GM12878 (cell line): ENCODE data around the gene CEACAM5. TPM values are rescaled to one million over a fixed set of nuclear protein-coding genes. Genes with fewer than 3 reads are reported as not detected.
"Not testable (repeated sequence)": the region's sequence is repeated elsewhere in the genome, so short reads cannot be mapped to it uniquely, and the experiment has no call there.

Experiments
- ATAC-seq: fragments of 200-7000 bp; cut with Tn5 transposase; 3 replicates; pipeline ENCODE4 v1.9.1; 2020; ENCODE audit warnings: mild to moderate bottlenecking, moderate library complexity
- BruUV-seq: library from RNA; stranded (reverse); fragments of 400-500 nt; replicated peaks from 2 replicates; lab custom pipeline; 2021; lab: Mats Ljungman, UMichigan
- CTCF ChIA-PET: fragments of 300-600 bp; sonication (Branson Sonifier 250); formaldehyde crosslinking; extraction: SDS; loops from one replicate; lab custom pipeline; 2021; ENCODE audit warnings: inconsistent platforms; lab: Yijun Ruan, JAX
- POLR2A ChIA-PET: fragments of 350-600 bp; formaldehyde crosslinking; extraction: SDS; loops from one replicate; lab custom pipeline; 2021; ENCODE audit warnings: inconsistent platforms; lab: Charles Lee
- RAD21 ChIA-PET: fragments of 300-600 bp; sonication (Branson Sonifier 250); formaldehyde crosslinking; loops from one replicate; lab custom pipeline; 2023; ENCODE audit warnings: antibody characterized with exemption; ENCODE audit not compliant: unreplicated experiment; lab: Charles Lee
- SMC1A ChIA-PET: fragments of 300-600 bp; sonication (Branson Sonifier 250); formaldehyde crosslinking; loops from one replicate; lab custom pipeline; 2023; ENCODE audit not compliant: unreplicated experiment, uncharacterized antibody; lab: Charles Lee
- DNase-seq: peaks from one replicate; pipeline ENCODE4 v3.0.0-alpha.2; 2011; ENCODE audit warnings: low read depth, low spot score
- FAIRE-seq: peaks from 3 replicates; lab custom pipeline; 2011; peaks lifted over from hg19 to GRCh38; lab: Jason Lieb, UNC
- H2AFZ ChIP-seq: 2 replicates; pipeline ENCODE4 v1.6.0; 2011; ENCODE audit warnings: low read depth, low read length, control low read depth; ENCODE audit not compliant: control insufficient read depth
- H3K27ac ChIP-seq: 2 replicates; pipeline ENCODE4 v1.5.1; 2011; ENCODE audit warnings: control low read depth; ENCODE audit not compliant: control insufficient read depth, insufficient read depth
- H3K27me3 ChIP-seq, 2 experiments: replicated peaks in 1 of 2; 2 replicates each; pipeline versions ENCODE4 v1.6.0 to v1.6.1; 2011; ENCODE audit warnings: low read length in 1 of 2; ENCODE audit not compliant: control insufficient read depth in 2 of 2, insufficient read depth in 2 of 2
- H3K36me3 ChIP-seq, 2 experiments: 2 replicates each; pipeline ENCODE4 v1.5.1; 2011; ENCODE audit warnings: low read length in 1 of 2; ENCODE audit not compliant: control insufficient read depth in 2 of 2, insufficient read depth in 2 of 2
- H3K4me1 ChIP-seq: 2 replicates; pipeline ENCODE4 v1.6.1; 2011; ENCODE audit warnings: mild to moderate bottlenecking, low read length, moderate library complexity, mixed read lengths; ENCODE audit not compliant: control insufficient read depth, insufficient read depth
- H3K4me2 ChIP-seq: 2 replicates; pipeline ENCODE4 v1.6.0; 2011; ENCODE audit warnings: control low read depth; ENCODE audit not compliant: control insufficient read depth, insufficient read depth
- H3K4me3 ChIP-seq: fragments of 200-600 bp; sonication (generic); 2 replicates; pipeline ENCODE4 v1.5.1; 2016
- H3K79me2 ChIP-seq: 2 replicates; pipeline ENCODE4 v1.6.0; 2011; ENCODE audit warnings: low read length; ENCODE audit not compliant: control insufficient read depth, insufficient read depth
- H3K9ac ChIP-seq: 2 replicates; pipeline ENCODE4 v1.8.0; 2011; ENCODE audit warnings: low read length, control low read depth, mixed read lengths; ENCODE audit not compliant: control insufficient read depth, insufficient read depth
- H3K9me3 ChIP-seq: replicated peaks from 3 replicates; pipeline ENCODE4 v1.5.1; 2011; ENCODE audit warnings: mild to moderate bottlenecking, low read length; ENCODE audit not compliant: control insufficient read depth, insufficient read depth
- H4K20me1 ChIP-seq: 2 replicates; pipeline ENCODE4 v1.6.0; 2011; ENCODE audit not compliant: control insufficient read depth, insufficient read depth
- EED ChIP-seq: sonication (generic); IDR thresholded peaks from 2 replicates; pipeline ENCODE4 v1.6.1; 2016; ENCODE audit warnings: antibody characterized with exemption, low read depth
- WGBS: methylation state at CpG from one replicate; pipeline ENCODE4 v1.1.6; 2016; ENCODE audit warnings: low lambda C conversion rate; ENCODE audit not compliant: insufficient replicate concordance, insufficient coverage; ENCODE audit errors: missing lambda C conversion rate; 5-methylcytosine and 5-hydroxymethylcytosine counted together
- in situ Hi-C: fragments of 300-500 bp; cut with MboI; formaldehyde crosslinking; loops from 9 replicates; pipeline ENCODE4 v1.14.3; 2018; ENCODE audit warnings: mixed read lengths
- intact Hi-C: fragments of 100-400 bp; cut with micrococcal nuclease; formaldehyde crosslinking; loops from one replicate; pipeline ENCODE4 v1.14.2; 2022; ENCODE audit not compliant: unreplicated experiment
- polyA plus RNA-seq, 11 experiments: library from polyadenylated mRNA; depleted of rRNA in 4 of 11; unstranded in 6 of 11; stranded (reverse) in 5 of 11; fragments of >200 nt; fragmentation: Nextera tagmentation in 4 of 11; fragmentation: Illumina TruSeq in 1 of 11; extraction: Ambion mirVana in 4 of 11; extraction: Trizol in 1 of 11; gene quantifications; 1 replicate in 1 of 11; 2 replicates in 10 of 11; pipeline versions ENCODE4 v1.2.1 to v1.2.3, GENCODE V29; 2011 to 2016; ENCODE audit warnings: inconsistent platforms in 2 of 11, missing spikeins in 2 of 11, low read depth in 1 of 11
- total RNA-seq, 4 experiments: library from RNA; depleted of rRNA in 3 of 4; stranded (reverse); fragments of >200 nt in 3 of 4; fragmentation: Illumina TruSeq in 1 of 4; extraction: Trizol in 1 of 4; gene quantifications; 2 replicates each; pipeline versions ENCODE4 v1.2.1 to v1.2.3, GENCODE V29; 2013 to 2021

CEACAM5 gene
- total and polyA plus RNA-seq, 10 of the 15 experiments (the other 5 are each of a cell fraction or from before 2014, with no cell fraction given), result 0.38 TPM; not detected in 9

GRCh38 chr19:41767115-41767514 lies 58.7 kb downstream of the CEACAM5 start:
- SMC1A ChIA-PET, result interaction anchor here (1.0 kb wide), 1 partner anchor 10 kb away, joined by 3 read pairs; no protein-coding TSS in a partner anchor
- ATAC-seq, result no peak
- 3% methylated on average over 2 of the region's 2 CpGs for WGBS
- H3K79me2 ChIP-seq, result no peaks in the 10 kb centered on the region
- no TSS peak for BruUV-seq
- H3K36me3 ChIP-seq, result no peaks in the 10 kb centered on the region
- POLR2A ChIA-PET, result no interaction called here
- DNase-seq, result no peak
- H3K27ac ChIP-seq, result no peak overlapping the region
- H2AFZ ChIP-seq, result no peak overlapping the region
- no peaks in the 10 kb centered on the region; a peak in 3 of 4 replicates for H3K27me3 ChIP-seq
- no peak for TF ChIP-seq EED
- TF ChIP-seq, all 136 proteins: peak for 0
- H3K4me1 ChIP-seq, result no peaks in the 10 kb centered on the region
- no peak overlapping the region for H3K9ac ChIP-seq
- FAIRE-seq, result no peak
- H3K4me2 ChIP-seq, result no peak overlapping the region
- intact Hi-C loops (no loop called here), in situ Hi-C loops (no loop called here)
- H3K4me3 ChIP-seq, result no peak overlapping the region
- ChIA-PET RAD21 (no interaction called here), CTCF (interaction anchor here (0.9 to 1.2 kb wide), 2 partner anchors 13 to 26 kb away, joined by 4 to 6 read pairs; no protein-coding TSS in a partner anchor)
- no peaks in the 10 kb centered on the region for H4K20me1 ChIP-seq
- no peaks in the 10 kb centered on the region for H3K9me3 ChIP-seq

GRCh38 chr19:41768105-41768504 lies 59.7 kb downstream of the CEACAM5 start:
- in situ Hi-C loops, RAD21 ChIA-PET, BruUV-seq, ATAC-seq, H3K4me1 ChIP-seq, H3K27me3 ChIP-seq, FAIRE-seq, H3K9ac ChIP-seq, H3K36me3 ChIP-seq, H4K20me1 ChIP-seq, H3K79me2 ChIP-seq, H2AFZ ChIP-seq, H3K4me3 ChIP-seq, H3K9me3 ChIP-seq, intact Hi-C loops, POLR2A ChIA-PET, H3K4me2 ChIP-seq, DNase-seq, H3K27ac ChIP-seq: not testable (repeated sequence)
- SMC1A ChIA-PET, result interaction anchor here (1.0 kb wide), 1 partner anchor 9 kb away, joined by 3 read pairs; no protein-coding TSS in a partner anchor
- WGBS, result 48% methylated on average over 5 of the region's 5 CpGs
- CTCF ChIA-PET, result interaction anchor here (0.9 to 1.2 kb wide), 2 partner anchors 14 to 25 kb away, joined by 4 to 6 read pairs; no protein-coding TSS in a partner anchor
